22Rv1 (cell line): ENCODE measurements around the gene GTSF1L.

Experiments used
- ZFX ChIP-seq: fragments of 450-650 bp; IDR thresholded peaks from 2 replicates; pipeline ENCODE4 v1.6.1; 2017; ENCODE audit warnings: antibody characterized with exemption, borderline replicate concordance
- TF ChIP-seq, protein P1 (sequence below): fragments of 450-650 bp; IDR thresholded peaks from 2 replicates; pipeline ENCODE4 v1.5.1; 2017; ENCODE audit warnings: mild to moderate bottlenecking

DNA sequence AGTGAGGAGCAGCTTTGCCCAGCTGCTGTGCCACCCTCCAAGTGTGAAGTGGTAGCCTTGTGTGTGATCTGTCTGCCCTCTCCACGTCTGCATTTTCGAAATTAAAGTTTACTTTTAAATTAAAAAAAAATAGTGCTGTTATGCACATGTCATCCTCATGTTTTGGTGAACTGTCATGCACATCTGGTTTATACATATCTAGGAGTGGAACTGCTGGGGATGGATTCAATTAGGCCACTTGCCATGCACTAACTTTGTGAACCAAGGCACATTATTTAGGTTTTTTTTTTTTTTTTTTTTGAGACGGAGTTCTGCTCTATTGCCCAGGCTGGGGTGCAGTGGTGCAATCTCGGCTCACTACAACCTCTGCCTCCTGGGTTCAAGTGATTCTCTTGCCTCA, 3.6 kb downstream of the GTSF1L start:
- TF ChIP-seq, protein P1, sequence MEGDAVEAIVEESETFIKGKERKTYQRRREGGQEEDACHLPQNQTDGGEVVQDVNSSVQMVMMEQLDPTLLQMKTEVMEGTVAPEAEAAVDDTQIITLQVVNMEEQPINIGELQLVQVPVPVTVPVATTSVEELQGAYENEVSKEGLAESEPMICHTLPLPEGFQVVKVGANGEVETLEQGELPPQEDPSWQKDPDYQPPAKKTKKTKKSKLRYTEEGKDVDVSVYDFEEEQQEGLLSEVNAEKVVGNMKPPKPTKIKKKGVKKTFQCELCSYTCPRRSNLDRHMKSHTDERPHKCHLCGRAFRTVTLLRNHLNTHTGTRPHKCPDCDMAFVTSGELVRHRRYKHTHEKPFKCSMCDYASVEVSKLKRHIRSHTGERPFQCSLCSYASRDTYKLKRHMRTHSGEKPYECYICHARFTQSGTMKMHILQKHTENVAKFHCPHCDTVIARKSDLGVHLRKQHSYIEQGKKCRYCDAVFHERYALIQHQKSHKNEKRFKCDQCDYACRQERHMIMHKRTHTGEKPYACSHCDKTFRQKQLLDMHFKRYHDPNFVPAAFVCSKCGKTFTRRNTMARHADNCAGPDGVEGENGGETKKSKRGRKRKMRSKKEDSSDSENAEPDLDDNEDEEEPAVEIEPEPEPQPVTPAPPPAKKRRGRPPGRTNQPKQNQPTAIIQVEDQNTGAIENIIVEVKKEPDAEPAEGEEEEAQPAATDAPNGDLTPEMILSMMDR = no peak
- TF ChIP-seq ZFX = no peak
